ENCODE data around the gene TBC1D10A.
"Not testable (repeated sequence)": the region's sequence is repeated elsewhere in the genome, so short reads cannot be mapped to it uniquely, and the experiment has no call there.

TBC1D10A gene

DNA sequence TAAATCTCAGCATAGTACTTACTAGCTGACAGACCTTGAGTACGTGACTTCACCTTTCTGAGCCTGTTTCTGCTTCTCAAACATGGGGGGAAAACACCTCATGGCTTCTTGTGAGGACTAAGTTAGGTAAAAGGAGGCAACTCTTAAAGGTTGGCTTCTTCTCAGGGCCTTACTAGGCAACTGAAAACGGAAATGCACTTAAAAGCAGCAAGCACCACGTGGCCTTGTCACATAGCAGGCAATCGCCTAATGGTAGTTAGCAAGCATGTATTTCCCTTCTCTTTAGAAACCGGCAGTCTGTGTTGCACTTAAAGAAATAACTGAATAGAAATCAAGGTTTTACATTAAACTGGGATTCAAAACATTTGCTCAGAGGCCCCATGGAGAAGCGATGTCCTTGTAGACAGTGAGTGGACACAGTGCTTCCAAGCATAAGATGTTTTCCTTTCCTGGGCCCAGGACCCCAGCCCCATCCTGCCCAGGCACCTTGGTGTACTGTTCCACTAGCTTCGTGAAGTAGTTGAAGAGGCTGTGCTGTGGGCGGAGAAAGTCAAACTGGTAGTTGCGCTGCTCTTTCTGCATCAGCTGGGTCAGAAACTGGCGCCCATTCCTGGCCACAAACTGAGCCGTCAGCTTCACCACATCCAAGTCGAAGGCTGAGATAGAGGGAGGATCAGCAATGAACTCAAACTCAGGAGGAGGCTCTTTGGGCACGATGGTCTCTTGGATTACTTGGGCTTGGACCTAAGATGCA is 17.9 kb upstream of the TBC1D10A start:
- peak; percentile 28 for DNase-seq

GRCh38 chr22:30340911-30341685 is 14.4 kb upstream of the TBC1D10A start:
- DNase-seq: no peak

GRCh38 chr22:30338802-30339201 is 12.1 kb upstream of the TBC1D10A start:
- no peak for DNase-seq

DNA sequence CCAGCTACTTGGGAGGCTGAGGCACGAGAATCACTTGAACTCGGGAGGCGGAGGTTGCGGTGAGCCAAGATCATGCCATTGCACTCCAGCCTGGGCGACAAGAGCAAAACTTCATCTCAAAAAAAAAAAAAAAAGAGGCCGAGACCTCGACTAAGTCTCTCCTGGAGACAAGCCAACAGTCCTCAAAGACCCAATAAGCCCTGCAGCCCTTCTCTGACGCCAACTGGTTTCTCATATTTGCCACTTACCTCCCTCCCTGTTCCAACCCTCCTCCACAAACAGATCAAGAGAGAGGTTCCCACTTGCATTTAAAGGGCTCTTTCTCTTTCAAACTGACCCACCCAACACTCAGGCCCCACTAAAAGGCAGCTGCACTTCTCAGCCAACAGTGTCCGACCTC is 11.6 kb upstream of the TBC1D10A start:
- not testable (repeated sequence) for DNase-seq

- no peak for DNase-seq
These were observed 10.7 kb upstream of the TBC1D10A start for GRCh38 chr22:30337461-30337778.

DNA sequence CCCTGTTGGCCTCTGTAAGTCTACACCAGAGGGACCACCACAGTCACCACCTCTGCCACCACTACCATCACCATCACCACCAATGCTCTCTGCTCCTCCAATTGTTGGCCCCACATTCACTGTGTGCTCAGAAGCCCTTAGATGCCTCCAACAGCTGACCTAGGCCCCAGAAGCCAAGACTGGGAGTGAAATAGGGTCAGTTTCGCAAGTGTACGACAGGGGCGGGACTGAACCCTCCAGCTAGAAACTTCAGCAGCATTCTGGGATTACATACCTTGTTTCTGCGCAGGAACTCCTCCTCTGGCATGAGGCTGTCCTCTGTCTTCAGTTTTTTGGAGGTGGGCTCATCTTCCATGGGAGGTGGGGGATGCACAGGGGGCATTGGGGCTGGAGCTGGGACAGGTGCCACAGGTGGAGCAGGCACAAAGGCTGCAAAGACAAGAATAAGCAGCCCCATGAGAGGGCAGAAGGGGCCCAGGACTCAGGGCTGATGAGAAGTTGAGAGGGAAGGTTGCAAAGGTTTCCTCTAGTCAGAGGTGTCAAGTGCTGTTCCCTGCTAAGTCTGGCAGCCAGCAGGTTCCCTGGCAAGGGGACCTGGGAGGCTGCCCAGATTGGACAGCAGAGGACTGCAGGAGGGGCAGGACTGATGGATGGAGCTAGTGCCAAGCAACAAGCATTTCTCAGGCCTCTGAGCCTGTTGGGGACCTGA is 10.2 kb upstream of the TBC1D10A start:
- DNase-seq: no peak

DNA sequence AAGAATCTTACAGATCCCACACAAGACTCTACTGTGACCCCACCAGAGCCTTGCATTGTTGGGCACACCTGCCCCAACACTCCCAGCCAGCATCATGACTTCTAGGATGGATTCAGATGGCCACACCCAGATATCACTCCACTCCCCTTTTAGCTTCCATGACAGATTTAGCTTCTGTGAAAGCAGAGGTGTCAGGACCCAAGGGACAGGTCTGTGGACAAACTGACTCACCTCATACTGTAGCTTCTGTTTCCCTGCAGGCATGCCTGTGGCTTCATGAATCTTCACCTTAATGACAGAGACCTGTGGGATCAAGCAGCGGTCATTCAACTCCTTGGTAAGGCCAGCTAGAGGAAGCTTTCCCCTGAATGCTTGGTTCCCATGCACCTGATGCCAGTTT is 8.5 kb upstream of the TBC1D10A start:
- DNase-seq: no peak

- DNase-seq: no peak
These were observed 7.9 kb upstream of the TBC1D10A start for GRCh38 chr22:30334646-30335045.

- no peak for DNase-seq
These were observed 7.0 kb upstream of the TBC1D10A start for GRCh38 chr22:30333707-30334087.

DNA sequence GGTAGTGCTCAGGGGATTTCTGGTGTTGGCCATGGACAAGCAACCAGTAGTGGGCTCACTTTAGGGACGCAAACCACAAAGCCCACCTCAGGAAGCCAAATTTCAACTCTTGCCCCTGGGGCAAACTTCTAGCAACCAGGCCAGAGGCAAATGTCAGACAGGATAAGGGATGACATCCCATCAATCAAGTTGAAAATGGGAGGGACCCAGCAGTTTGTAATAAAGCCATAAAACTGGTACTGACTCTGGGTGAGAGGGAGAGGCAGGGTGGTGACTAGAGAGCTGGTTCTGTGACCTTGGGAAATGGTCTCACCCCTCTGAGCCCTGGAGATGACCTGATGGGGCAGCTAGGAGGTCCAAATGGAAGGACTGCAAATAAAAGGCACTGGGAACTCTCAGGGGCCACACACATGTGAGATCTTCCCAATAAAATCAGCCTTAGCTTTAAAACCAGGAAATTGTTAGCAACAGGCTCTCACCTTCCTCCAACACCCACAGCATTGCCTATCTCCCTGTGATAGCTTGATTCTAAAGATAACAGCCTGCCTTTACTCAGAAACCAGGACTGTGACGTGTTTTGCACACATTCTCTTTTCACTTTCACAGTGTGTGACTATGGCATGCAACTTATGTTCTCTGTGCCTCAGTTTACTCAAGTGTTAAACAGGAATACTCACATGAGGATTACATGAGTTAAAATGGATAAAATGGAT is 6.4 kb upstream of the TBC1D10A start:
- no peak for DNase-seq

DNA sequence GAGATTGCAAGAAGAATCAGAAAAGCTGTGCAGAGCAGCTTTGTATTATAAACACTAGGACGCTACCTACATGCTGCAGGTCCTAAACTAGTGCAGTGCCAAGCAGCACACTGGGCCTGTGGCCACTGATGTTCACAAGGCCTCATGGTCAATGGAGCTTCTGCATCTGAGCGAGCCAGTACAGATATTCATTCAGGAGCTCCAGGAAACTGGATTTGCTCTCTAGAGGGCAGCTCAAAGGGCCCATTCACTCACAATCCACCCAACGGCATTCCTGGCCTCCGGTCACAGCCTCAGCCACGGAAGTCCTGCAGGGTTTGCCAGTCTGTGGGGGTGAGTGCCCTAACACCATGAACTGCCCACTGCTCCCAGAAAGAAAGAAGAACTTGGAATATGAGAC is 5.8 kb upstream of the TBC1D10A start:
- DNase-seq: no peak

DNA sequence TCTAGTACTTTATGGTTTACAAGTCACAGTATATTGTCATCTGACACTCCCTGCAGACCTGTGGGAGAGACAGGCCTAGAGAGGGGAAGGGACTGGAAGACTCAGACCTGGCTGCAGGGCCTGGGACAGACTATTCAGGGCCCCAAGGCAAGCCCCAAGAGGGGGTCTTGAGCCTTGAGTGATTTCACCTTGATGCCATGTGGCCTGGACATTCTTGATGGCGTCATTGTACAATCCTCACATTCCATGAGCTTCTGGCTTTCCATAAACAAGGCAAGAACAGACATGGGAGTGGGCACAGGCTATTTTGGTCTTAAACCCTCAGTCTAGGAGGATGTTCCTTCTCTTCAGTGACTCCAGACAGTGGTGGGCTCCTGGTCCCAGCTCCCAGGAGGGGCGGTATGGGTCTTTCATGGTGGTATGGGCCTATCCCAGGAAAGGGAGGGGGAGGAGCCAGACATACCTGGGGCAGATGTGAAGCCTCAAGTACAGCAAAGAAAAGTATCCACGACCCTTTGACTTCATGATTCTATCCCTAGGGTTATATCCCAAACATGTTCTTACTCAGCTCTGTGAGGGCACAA is 1.8 kb upstream of the TBC1D10A start:
- no peak for DNase-seq

DNA sequence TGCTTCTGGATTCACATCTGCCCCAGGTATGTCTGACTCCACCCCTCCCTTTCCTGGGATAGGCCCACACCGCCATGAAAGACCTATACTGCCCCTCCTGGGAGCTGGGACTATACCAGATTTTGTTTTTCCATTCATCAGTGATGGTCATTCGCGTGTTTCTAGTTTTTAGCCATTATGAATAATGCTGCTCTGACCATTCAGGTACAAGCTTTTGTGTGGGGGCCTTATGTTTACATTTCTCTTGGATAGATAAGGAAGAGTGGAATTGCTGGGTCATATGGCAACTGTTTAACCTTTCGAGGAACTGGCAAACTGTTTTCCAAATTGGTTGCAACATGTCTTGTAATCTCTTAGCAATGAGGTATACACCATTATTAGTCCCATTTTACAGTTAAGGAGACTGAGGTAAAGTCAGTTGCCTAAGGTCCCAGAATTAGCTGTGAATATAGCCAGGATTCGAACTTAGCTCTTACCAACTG is 1.2 kb upstream of the TBC1D10A start:
- DNase-seq: no peak

GRCh38 chr22:30326255-30326705 is 461 bp downstream of the TBC1D10A start:
- no peak for DNase-seq

GRCh38 chr22:30325724-30326254 is 952 bp downstream of the TBC1D10A start:
- no peak for DNase-seq

GRCh38 chr22:30325065-30325720 is 1.5 kb downstream of the TBC1D10A start:
- DNase-seq: no peak

DNA sequence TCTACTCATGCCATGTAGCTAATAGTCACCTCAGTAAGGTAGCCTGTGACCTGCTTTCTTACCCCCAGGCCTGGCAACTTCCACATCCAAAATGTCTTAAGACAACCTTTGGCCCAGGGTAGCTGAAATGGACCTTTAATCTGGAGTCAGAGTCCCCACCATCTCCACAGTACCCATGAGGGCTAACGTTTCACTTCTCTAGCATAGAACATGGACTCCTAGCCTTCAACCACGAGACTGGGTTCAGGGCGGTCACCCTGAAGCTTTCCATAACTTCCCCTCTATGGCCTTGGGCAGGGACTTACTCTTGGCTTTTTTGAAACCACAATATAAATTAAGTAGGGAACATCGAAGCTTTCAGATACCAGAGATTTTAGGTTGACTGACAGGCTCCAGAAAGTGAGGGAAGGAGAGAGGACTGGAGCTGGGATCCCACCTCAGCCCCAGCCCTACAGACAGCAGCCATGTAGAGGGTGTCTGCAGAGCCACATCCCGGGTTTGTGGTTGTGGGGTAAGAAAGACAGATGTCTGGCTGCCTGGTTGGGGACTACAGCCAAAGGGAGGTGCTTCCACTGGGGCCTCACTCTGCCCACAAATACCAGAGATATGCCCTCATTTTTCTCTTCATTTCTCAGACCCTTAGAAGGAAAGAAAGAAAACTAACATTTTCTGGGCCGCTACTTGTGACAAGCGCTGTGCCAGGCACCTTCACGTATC is 2.6 kb downstream of the TBC1D10A start:
- peak; percentile 53 for DNase-seq

DNA sequence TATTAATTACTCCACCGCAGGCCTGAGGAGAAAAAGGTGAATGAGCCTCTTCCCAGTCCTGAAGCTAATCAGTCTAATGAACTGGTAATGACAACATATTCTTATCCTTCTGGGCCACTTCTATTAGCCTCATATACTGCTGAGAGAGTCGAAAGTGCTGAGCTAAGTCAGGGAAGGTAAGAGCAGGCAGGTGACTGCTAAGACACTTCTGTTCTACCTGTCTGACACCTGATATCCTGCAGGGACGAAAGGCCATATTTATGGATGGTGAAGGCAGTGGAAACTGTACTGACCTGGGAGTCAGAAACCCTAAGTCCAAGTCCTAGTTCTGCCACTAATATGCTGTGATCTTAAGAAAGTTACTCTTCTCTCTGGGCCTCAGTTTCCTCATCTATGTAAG is 3.5 kb downstream of the TBC1D10A start:
- no peak for DNase-seq

- no peak for DNase-seq
These were observed 5.3 kb downstream of the TBC1D10A start for GRCh38 chr22:30321461-30321860.

DNA sequence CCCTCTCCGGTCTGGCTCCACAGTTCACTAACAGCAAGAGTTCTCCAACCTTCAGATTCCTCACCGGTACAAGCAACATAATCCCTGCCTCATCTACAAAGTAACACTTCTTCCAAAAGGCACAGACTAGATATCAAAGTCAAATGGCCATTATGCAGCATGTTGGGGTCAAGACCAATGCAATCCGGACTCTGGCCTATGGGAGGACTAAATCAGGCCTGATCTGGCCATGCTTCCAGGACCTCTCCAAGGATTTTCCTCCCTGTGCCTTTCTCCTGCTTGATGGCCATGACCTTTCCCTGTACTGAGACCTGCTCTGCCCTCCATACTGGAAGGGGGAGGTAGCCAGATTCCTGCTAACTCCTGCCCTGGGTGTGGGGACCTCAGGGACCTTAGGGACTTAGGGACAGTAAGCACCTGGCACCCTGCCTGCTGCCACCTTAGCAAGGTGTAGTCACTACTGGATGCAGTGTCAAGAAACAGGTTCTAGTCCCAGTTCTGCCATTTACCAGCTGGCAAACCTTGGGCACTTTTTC is 6.7 kb downstream of the TBC1D10A start:
- no peak for DNase-seq

All from CD4-positive, alpha-beta T cell treated with Interleukin-21 for 1 hour (primary cell).